ENCODE data around the gene KATNBL1. TPM values are rescaled to one million over a fixed set of nuclear protein-coding genes. Genes with fewer than 3 reads are reported as not detected.

Gene KATNBL1
- total RNA-seq, 1 experiment from 2014 or later: 46.8 TPM

GRCh38 chr15:34258151-34258550 lies 48.3 kb upstream of the KATNBL1 start:
- H3K27ac ChIP-seq (ENCODE audit: insufficient read length, low read depth, low read length): no peak overlapping the region
- WGBS (ENCODE audit: extremely low coverage, insufficient read length, low lambda C conversion rate): no CpG with 5 or more reads among the region's 2 CpGs
- no peak overlapping the region for H3K4ac ChIP-seq (ENCODE audit: low read depth, low read length)

More at GRCh38 chr15:34258151-34258550, 48.3 kb upstream of the KATNBL1 start:
- Histone ChIP-seq H3K9me3 (ENCODE audit: control insufficient read depth, low read depth, low read length) (no peaks in the 10 kb centered on the region), H3K79me2 (ENCODE audit: insufficient read depth, low read length) (no peaks in the 10 kb centered on the region), H2BK15ac (ENCODE audit: low read depth, low read length) (no peak overlapping the region), H2BK12ac (ENCODE audit: insufficient read length, low read depth, low read length) (no peak overlapping the region), H2BK120ac (ENCODE audit: low read depth, low read length, poor library complexity, severe bottlenecking) (no peak overlapping the region), H3K9ac (ENCODE audit: extremely low read depth, insufficient read length, low read length) (no peak overlapping the region), H3K56ac (ENCODE audit: insufficient read length, low read depth, low read length) (no peak overlapping the region), H3K18ac (ENCODE audit: insufficient read length, low read depth, low read length) (no peak overlapping the region), H4K91ac (ENCODE audit: insufficient read length, low read depth, low read length) (no peak overlapping the region), H2AK5ac (ENCODE audit: insufficient read length, low read length) (no peak overlapping the region), H4K8ac (replicated peaks; ENCODE audit: insufficient read length, low read depth, low read length) (no peak overlapping the region), H2BK5ac (ENCODE audit: insufficient read length, low read length) (no peak overlapping the region), H3T11ph (ENCODE audit: low read length) (no peak overlapping the region), H4K20me1 (ENCODE audit: control insufficient read depth, insufficient read depth, insufficient read length) (no peaks in the 10 kb centered on the region), H4K5ac (ENCODE audit: insufficient read length, low read depth, low read length) (no peak overlapping the region), H3K79me1 (ENCODE audit: insufficient read depth, low read depth, low read length, poor library complexity, severe bottlenecking) (no peaks in the 10 kb centered on the region), H3K4me1 (ENCODE audit: insufficient read depth, low read length) (no peaks in the 10 kb centered on the region), H2AFZ (ENCODE audit: low read length) (no peak overlapping the region), H3K23me2 (ENCODE audit: insufficient read length, low read depth, low read length, poor library complexity, severe bottlenecking) (no peaks in the 10 kb centered on the region), H3K4me2 (ENCODE audit: insufficient read depth, insufficient read length, low read length) (no peak overlapping the region), H3K27me3 (ENCODE audit: insufficient read depth, low read length) (no peaks in the 10 kb centered on the region), H3K14ac (ENCODE audit: insufficient read depth, low read length) (no peak overlapping the region), H2BK20ac (ENCODE audit: low read depth, low read length, poor library complexity, severe bottlenecking) (no peak overlapping the region), H3K23ac (ENCODE audit: insufficient read length, low read depth, low read length) (no peak overlapping the region)
- H3K27ac Mint-ChIP-seq: peak overlapping the region in 1 of 3 experiments; percentile 44; a peak in 3 of 7 replicates
- TF ChIP-seq CTCF (conservative IDR thresholded peaks at IDR 0.05): no peak
- no peaks in the 10 kb centered on the region for H3K4me1 Mint-ChIP-seq
- peaks cover 0 to 5% (median 4%) of the 10 kb centered on the region in 3 experiments; a peak in 3 of 7 replicates for H3K36me3 Mint-ChIP-seq (ENCODE audit: insufficient read depth in 1 of 3, low read depth in 3 of 3)
- no peak for DNase-seq
- H3K9me3 Mint-ChIP-seq: no peaks in the 10 kb centered on the region
- no peaks in the 10 kb centered on the region for H3K27me3 Mint-ChIP-seq (ENCODE audit: low read depth)
- H3K4me3 Mint-ChIP-seq: no peak overlapping the region

Data from H9 (cell line).